Peyer's patch (tissue), 4 donors: ENCODE data around the gene KCNQ5.

Experiments
- CTCF ChIP-seq, 6 experiments: fragments of 450-650 bp in 4 of 6; fragments of 200-600 bp in 2 of 6; sonication (generic) in 1 of 6; IDR thresholded peaks; one replicate each; pipeline ENCODE4 v1.5.1; 2017 to 2019; ENCODE audit warnings: antibody characterized with exemption in 6 of 6, mild to moderate bottlenecking in 3 of 6, moderate library complexity in 1 of 6
- POLR2A ChIP-seq, 2 donors: fragments of 450-650 bp; IDR thresholded peaks; one replicate each; pipeline ENCODE4 v1.5.1; 2017; ENCODE audit warnings: antibody characterized with exemption in 2 of 2, mild to moderate bottlenecking in 2 of 2, moderate library complexity in 2 of 2

GRCh38 chr6:72783666-72784065 lies 161.8 kb downstream of the KCNQ5 start:
- TF ChIP-seq CTCF (IDR thresholded peaks at IDR 0.05) (no peak), POLR2A (IDR thresholded peaks at IDR 0.05) (no peak)
